ENCODE data around the gene ALKBH6. TPM values are rescaled to one million over a fixed set of nuclear protein-coding genes. Genes with fewer than 3 reads are reported as not detected.

The ALKBH6 gene
- total and polyA plus RNA-seq, 9 of the 15 experiments (the other 6 are each of a cell fraction or from before 2014, with no cell fraction given): 0.67 to 62.0 (median 34.5) TPM

DNA sequence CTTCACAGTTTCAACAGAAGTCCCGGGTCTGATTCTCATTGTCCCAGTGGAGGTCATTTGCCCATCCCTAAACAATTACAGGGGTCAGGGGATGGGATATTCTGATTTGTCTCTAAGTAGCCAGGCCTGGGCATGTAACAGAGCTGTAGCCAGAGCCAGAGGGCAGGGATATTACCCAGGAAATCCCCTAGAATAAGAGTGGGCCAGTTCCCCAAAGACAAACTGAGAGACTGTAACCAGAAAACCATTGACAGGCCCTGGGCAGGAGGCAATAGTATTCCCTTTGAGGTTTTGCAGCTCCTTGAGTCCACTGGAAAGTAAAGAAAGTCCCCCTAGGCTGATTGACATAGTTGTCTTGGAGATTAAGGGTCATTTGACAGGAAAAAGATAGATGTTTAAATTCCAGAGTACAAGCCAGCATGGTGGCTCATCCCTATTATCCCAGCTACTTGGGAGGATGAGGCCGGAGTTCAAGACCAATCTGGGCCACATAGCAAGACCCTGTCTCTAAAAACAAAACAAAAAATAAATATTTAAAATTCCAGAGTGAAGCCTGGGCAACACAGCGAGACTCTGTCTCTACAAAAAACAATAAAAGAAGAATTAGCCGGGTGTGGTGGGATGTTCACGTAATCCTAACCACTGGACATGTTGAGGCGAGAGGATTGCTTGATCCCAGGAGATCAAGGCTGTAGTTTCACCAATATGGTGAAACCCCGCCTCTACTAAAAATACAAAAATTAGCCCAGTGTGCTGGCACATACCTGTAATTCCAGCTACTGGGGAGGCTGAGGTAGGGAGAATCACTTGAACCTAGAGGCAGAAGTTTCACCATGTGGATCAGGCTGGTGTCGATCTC is 20.9 kb downstream of the ALKBH6 start:
- Histone ChIP-seq H3K4me1 (replicated peaks in 1 of 2; ENCODE audit: control insufficient read depth in 2 of 2, insufficient read depth in 2 of 2, low read length in 2 of 2) (peaks cover 9 to 29% of the 10 kb centered on the region in 2 experiments; a peak in 4 of 5 replicates), H2AFZ (ENCODE audit: low read depth, low read length) (no peak overlapping the region), H3K9me3 (replicated peaks; ENCODE audit: control insufficient read depth, insufficient read depth, low read depth, low read length) (peaks cover 3% of the 10 kb centered on the region), H3K27ac (ENCODE audit: extremely low read depth, low read depth, low read length) (no peak overlapping the region), H4K20me1 (replicated peaks; ENCODE audit: control insufficient read depth, insufficient read depth, low read length) (peaks cover 4% of the 10 kb centered on the region; the same call in 1 of the 2 replicates), H3K36me3 (ENCODE audit: control insufficient read depth, insufficient read depth, low read length) (peaks cover 6% of the 10 kb centered on the region; the same call in 1 of the 3 replicates), H3K27me3 (ENCODE audit: control insufficient read depth in 2 of 2, insufficient read depth in 2 of 2, low read length in 2 of 2) (no peaks in the 10 kb centered on the region), H3K4me2 (ENCODE audit: insufficient read depth, low read length) (no peak overlapping the region), H3K9me1 (ENCODE audit: control insufficient read depth, insufficient read depth, low read length) (peaks cover 3% of the 10 kb centered on the region), H3K79me2 (ENCODE audit: control insufficient read depth, insufficient read depth, low read length) (peaks cover 24% of the 10 kb centered on the region), H3K4me3 (no peak overlapping the region), H3K9ac (ENCODE audit: insufficient read depth in 1 of 2, low read depth in 2 of 2, low read length in 2 of 2) (no peak overlapping the region)
- in situ Hi-C loops (cut with MboI): no loop called here
- CTCF ChIA-PET (ENCODE audit: low intra/inter-chr PET ratio): no interaction called here
- POLR2A ChIA-PET: no interaction called here
- FAIRE-seq (no peak), ATAC-seq (no peak), DNase-seq (ENCODE audit: extremely low read depth in 1 of 4, low spot score in 3 of 4) (no peak)
- TF ChIP-seq ZNF140 (CRISPR knock-in tag; IDR thresholded peaks at IDR 0.05): no peak
- no peak for TF ChIP-seq BHLHE40 (IDR thresholded peaks at IDR 0.05; ENCODE audit: low read length)
- no peak for TF ChIP-seq FOXJ2 (tag; IDR thresholded peaks at IDR 0.05)
- no peak for TF ChIP-seq ZNF395 (CRISPR knock-in tag; IDR thresholded peaks at IDR 0.05)
- TF ChIP-seq NCOA6 (IDR thresholded peaks at IDR 0.05): no peak
- TF ChIP-seq ETV6 (IDR thresholded peaks at IDR 0.05; ENCODE audit: borderline replicate concordance in 1 of 2, low read depth in 2 of 2, low read length in 1 of 2): no peak
- TF ChIP-seq ETV6 (CRISPR knock-in tag; IDR thresholded peaks at IDR 0.05; ENCODE audit: borderline replicate concordance): no peak
- TF ChIP-seq ZNF274 (IDR thresholded peaks at IDR 0.05; ENCODE audit: borderline replicate concordance, low read depth, low read length): no peak
- no peak for TF ChIP-seq IRF1 (CRISPR knock-in tag; IDR thresholded peaks at IDR 0.05; ENCODE audit: borderline replicate concordance)
- TF ChIP-seq ARHGAP35 (IDR thresholded peaks at IDR 0.05; ENCODE audit: partially characterized antibody): no peak
- TF ChIP-seq GTF2B (IDR thresholded peaks at IDR 0.05; ENCODE audit: extremely low read depth, insufficient read length): no peak
- no peak for TF ChIP-seq RBM25 (IDR thresholded peaks at IDR 0.05; ENCODE audit: low read depth, low read length, severe bottlenecking)
- TF ChIP-seq EGR1 (conservative IDR thresholded peaks at IDR 0.05): no peak
- TF ChIP-seq PTRF (tag; IDR thresholded peaks at IDR 0.05): no peak
- TF ChIP-seq E2F1 (CRISPR knock-in tag; IDR thresholded peaks at IDR 0.05): no peak
- TF ChIP-seq HNRNPUL1 (IDR thresholded peaks at IDR 0.05; ENCODE audit: low read length): no peak
- no peak for TF ChIP-seq SRF (CRISPR knock-in tag; IDR thresholded peaks at IDR 0.05)
- TF ChIP-seq EWSR1 (IDR thresholded peaks at IDR 0.05; ENCODE audit: borderline replicate concordance, low read depth, partially characterized antibody): no peak
- BruUV-seq (replicated peaks): no TSS peak
- 80% methylated on average over 8 of the region's 8 CpGs for WGBS (ENCODE audit: insufficient coverage, low coverage, missing lambda C conversion rate)
- intact Hi-C loops (cut with micrococcal nuclease): loop anchor here (10.0 kb wide), 1 partner anchor 122 kb away; the partner anchor contains the start of genes OVOL3, POLR2I and TBCB

All from K562 (cell line).